GM21390 (cell line): ENCODE results near the gene JMJD1C.
A peak's percentile ranks its signal among the peaks of the same experiment; 100 is the strongest.
"Not testable (repeated sequence)": the region's sequence is repeated elsewhere in the genome, so short reads cannot be mapped to it uniquely, and the experiment has no call there.

Source experiments
- ATAC-seq: cut with Tn5 transposase; IDR thresholded peaks from one replicate; pipeline ENCODE4 v1.9.1; 2021; ENCODE audit not compliant: unreplicated experiment

JMJD1C gene

GRCh38 chr10:63236113-63236935 is 229.5 kb downstream of the JMJD1C start:
- peak; percentile 95 for ATAC-seq

GRCh38 chr10:63235136-63235535 is 230.6 kb downstream of the JMJD1C start:
- ATAC-seq: not testable (repeated sequence)

GRCh38 chr10:63229161-63229560 is 236.6 kb downstream of the JMJD1C start:
- no peak for ATAC-seq

- no peak for ATAC-seq
Measured at GRCh38 chr10:63228237-63228636, 237.5 kb downstream of the JMJD1C start.

GRCh38 chr10:63227207-63227895 is 238.4 kb downstream of the JMJD1C start:
- ATAC-seq: peak; percentile 68

GRCh38 chr10:63224241-63224640 is 241.5 kb downstream of the JMJD1C start:
- ATAC-seq: no peak

GRCh38 chr10:63221950-63222349 is 243.8 kb downstream of the JMJD1C start:
- ATAC-seq: no peak

- no peak for ATAC-seq
Measured at GRCh38 chr10:63219749-63220148, 246.0 kb downstream of the JMJD1C start.

- peak; percentile 84 for ATAC-seq
Measured at GRCh38 chr10:63217120-63217605, 248.6 kb downstream of the JMJD1C start.

- ATAC-seq: no peak
Measured at GRCh38 chr10:63214571-63214970, 251.2 kb downstream of the JMJD1C start.

GRCh38 chr10:63213489-63213888 is 252.3 kb downstream of the JMJD1C start:
- ATAC-seq: no peak

- no peak for ATAC-seq
Measured at GRCh38 chr10:63210611-63211196, 255.1 kb downstream of the JMJD1C start.

GRCh38 chr10:63209705-63210104 is 256.1 kb downstream of the JMJD1C start:
- ATAC-seq: no peak

GRCh38 chr10:63208986-63209385 is 256.8 kb downstream of the JMJD1C start:
- ATAC-seq: no peak

- peak; percentile 47 for ATAC-seq
Measured at GRCh38 chr10:63206997-63207811, 258.6 kb downstream of the JMJD1C start.

- peak; percentile 21 for ATAC-seq
Measured at GRCh38 chr10:63206576-63206975, 259.2 kb downstream of the JMJD1C start.

- ATAC-seq: no peak
Measured at GRCh38 chr10:63205421-63205820, 260.4 kb downstream of the JMJD1C start.

- no peak for ATAC-seq
Measured at GRCh38 chr10:63204667-63205391, 260.9 kb downstream of the JMJD1C start.

- ATAC-seq: no peak
Measured at GRCh38 chr10:63201118-63201517, 264.7 kb downstream of the JMJD1C start.

- no peak for ATAC-seq
Measured at GRCh38 chr10:63200431-63200830, 265.3 kb downstream of the JMJD1C start.
